ENCODE data around the gene PRKN.

DNA sequence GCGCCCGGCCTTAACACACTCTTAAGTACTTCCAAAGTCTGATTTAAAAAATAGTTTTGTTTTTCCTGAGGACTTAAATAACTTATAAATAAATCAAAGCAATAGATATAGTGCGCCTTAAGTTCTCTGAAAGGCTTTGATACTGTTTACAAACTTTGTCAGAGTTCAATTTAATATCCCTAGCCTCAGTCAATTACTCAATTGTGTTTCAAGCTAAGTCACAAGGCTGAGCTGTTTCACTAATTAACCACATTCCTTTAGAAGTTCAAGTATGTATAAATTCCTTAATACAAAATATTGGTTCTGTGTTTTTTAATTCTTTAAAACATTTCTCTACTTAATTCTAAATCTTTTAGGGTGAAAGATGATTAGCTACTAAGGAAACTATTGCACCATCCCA, 1275.3 kb downstream of the PRKN start:
- TF ChIP-seq, protein P1, sequence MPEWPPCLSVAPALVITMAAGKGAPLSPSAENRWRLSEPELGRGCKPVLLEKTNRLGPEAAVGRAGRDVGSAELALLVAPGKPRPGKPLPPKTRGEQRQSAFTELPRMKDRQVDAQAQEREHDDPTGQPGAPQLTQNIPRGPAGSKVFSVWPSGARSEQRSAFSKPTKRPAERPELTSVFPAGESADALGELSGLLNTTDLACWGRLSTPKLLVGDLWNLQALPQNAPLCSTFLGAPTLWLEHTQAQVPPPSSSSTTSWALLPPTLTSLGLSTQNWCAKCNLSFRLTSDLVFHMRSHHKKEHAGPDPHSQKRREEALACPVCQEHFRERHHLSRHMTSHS (tag by site-specific recombination; IDR thresholded peaks at IDR 0.05) = no peak
- TF ChIP-seq, protein P2, sequence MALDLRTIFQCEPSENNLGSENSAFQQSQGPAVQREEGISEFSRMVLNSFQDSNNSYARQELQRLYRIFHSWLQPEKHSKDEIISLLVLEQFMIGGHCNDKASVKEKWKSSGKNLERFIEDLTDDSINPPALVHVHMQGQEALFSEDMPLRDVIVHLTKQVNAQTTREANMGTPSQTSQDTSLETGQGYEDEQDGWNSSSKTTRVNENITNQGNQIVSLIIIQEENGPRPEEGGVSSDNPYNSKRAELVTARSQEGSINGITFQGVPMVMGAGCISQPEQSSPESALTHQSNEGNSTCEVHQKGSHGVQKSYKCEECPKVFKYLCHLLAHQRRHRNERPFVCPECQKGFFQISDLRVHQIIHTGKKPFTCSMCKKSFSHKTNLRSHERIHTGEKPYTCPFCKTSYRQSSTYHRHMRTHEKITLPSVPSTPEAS (tag by site-specific recombination; IDR thresholded peaks at IDR 0.05) = no peak
- TF ChIP-seq ZNF600 (tag by site-specific recombination; IDR thresholded peaks at IDR 0.05) (no peak), ZNF341 (tag by site-specific recombination; IDR thresholded peaks at IDR 0.05; ENCODE audit: low read depth) (no peak), YY1 (tag by site-specific recombination; IDR thresholded peaks at IDR 0.05) (no peak), BCL11A (tag by site-specific recombination; IDR thresholded peaks at IDR 0.05; ENCODE audit: low read depth) (no peak)
- TF ChIP-seq, protein P3, sequence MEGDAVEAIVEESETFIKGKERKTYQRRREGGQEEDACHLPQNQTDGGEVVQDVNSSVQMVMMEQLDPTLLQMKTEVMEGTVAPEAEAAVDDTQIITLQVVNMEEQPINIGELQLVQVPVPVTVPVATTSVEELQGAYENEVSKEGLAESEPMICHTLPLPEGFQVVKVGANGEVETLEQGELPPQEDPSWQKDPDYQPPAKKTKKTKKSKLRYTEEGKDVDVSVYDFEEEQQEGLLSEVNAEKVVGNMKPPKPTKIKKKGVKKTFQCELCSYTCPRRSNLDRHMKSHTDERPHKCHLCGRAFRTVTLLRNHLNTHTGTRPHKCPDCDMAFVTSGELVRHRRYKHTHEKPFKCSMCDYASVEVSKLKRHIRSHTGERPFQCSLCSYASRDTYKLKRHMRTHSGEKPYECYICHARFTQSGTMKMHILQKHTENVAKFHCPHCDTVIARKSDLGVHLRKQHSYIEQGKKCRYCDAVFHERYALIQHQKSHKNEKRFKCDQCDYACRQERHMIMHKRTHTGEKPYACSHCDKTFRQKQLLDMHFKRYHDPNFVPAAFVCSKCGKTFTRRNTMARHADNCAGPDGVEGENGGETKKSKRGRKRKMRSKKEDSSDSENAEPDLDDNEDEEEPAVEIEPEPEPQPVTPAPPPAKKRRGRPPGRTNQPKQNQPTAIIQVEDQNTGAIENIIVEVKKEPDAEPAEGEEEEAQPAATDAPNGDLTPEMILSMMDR (tag by site-specific recombination; IDR thresholded peaks at IDR 0.05) = no peak
- TF ChIP-seq, protein P4, sequence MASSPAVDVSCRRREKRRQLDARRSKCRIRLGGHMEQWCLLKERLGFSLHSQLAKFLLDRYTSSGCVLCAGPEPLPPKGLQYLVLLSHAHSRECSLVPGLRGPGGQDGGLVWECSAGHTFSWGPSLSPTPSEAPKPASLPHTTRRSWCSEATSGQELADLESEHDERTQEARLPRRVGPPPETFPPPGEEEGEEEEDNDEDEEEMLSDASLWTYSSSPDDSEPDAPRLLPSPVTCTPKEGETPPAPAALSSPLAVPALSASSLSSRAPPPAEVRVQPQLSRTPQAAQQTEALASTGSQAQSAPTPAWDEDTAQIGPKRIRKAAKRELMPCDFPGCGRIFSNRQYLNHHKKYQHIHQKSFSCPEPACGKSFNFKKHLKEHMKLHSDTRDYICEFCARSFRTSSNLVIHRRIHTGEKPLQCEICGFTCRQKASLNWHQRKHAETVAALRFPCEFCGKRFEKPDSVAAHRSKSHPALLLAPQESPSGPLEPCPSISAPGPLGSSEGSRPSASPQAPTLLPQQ (tag by site-specific recombination; IDR thresholded peaks at IDR 0.05) = no peak
